ENCODE results near the gene PAX2. TPM values are rescaled to one million over a fixed set of nuclear protein-coding genes. Genes with fewer than 3 reads are reported as not detected.

Gene PAX2
- polyA plus RNA-seq, 3 donors = not detected

GRCh38 chr10:100877461-100877850 is 132.1 kb downstream of the PAX2 start:
- Histone ChIP-seq H2AFZ (ENCODE audit: insufficient read depth, low read depth, low read length, poor library complexity, severe bottlenecking) (no peak overlapping the region), H3K27me3 (ENCODE audit: control insufficient read depth in 2 of 2, insufficient read depth in 2 of 2, low read length in 2 of 2) (no peaks in the 10 kb centered on the region), H3K9ac (ENCODE audit: insufficient read depth, low read length, poor library complexity, severe bottlenecking) (no peak overlapping the region), H3K79me2 (ENCODE audit: insufficient read depth, low read length) (no peaks in the 10 kb centered on the region), H3K4me3 (replicated peaks in 1 of 3; ENCODE audit: low read depth in 2 of 3, low read length in 3 of 3) (no peak overlapping the region), H3K4me2 (replicated peaks; ENCODE audit: extremely low read depth, low read length, poor library complexity, severe bottlenecking) (no peak overlapping the region), H4K20me1 (ENCODE audit: insufficient read depth, low read length) (no peaks in the 10 kb centered on the region), H3K4me1 (ENCODE audit: control insufficient read depth in 1 of 2, insufficient read depth in 2 of 2, low read length in 2 of 2) (no peaks in the 10 kb centered on the region), H3K9me3 (replicated peaks in 1 of 2; ENCODE audit: control insufficient read depth in 1 of 2, insufficient read depth in 1 of 2, low read length in 2 of 2) (no peaks in the 10 kb centered on the region), H3K36me3 (replicated peaks in 1 of 2; ENCODE audit: control insufficient read depth in 1 of 2, insufficient read depth in 2 of 2, low read length in 2 of 2) (no peaks in the 10 kb centered on the region), H3K27ac (ENCODE audit: low read depth in 1 of 2, low read length in 2 of 2) (no peak overlapping the region)
- no peak for TF ChIP-seq CTCF (IDR thresholded peaks at IDR 0.05)
- Mint-ChIP-seq H3K4me3 (no peak overlapping the region), H3K9me3 (no peaks in the 10 kb centered on the region), H3K27ac (no peak overlapping the region), H3K27me3 (ENCODE audit: low read depth in 3 of 3) (peaks cover 2 to 18% (median 9%) of the 10 kb centered on the region in 3 donors), H3K36me3 (no peaks in the 10 kb centered on the region), H3K4me1 (peaks cover 5% of the 10 kb centered on the region)
- DNase-seq = no peak
- 99% methylated on average over 8 of the region's 11 CpGs for WGBS (ENCODE audit: insufficient coverage)
- intact Hi-C loops (cut with micrococcal nuclease) = no loop called here

DNA sequence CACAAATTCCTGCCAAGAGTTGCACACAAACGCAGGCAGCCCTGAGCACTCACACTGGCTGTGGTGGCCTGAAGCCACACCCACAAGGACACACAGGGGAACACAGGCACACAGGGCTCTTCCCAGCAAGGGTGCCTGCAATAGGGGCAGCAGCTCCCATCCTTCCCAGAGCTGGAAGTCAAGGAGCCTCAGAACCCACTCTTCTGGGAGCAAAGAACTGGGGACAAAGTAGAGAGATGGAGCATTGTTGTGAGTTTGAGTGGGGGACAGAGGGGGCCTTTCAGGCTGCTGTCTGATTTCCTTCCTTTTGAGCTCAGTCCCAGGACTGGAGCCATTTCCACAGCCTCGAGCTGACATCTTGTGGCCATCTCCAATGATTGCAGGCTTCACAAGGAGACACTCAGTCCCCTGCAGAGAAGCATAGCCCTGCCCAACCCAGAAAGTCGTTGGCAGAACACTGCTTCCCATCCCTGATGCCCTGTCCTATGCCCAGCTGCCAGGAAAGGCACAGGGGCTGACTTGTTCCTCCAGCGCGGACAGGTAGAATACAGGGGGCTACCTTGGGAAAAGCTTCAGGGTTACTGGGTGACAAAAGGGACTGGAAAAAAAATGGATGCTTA is 133.0 kb downstream of the PAX2 start:
- TF ChIP-seq CTCF (IDR thresholded peaks at IDR 0.05) = peak; percentile 16
- Histone ChIP-seq H3K4me3 (replicated peaks in 1 of 3; ENCODE audit: low read depth in 2 of 3, low read length in 3 of 3) (no peak overlapping the region), H4K20me1 (ENCODE audit: insufficient read depth, low read length) (no peaks in the 10 kb centered on the region), H3K79me2 (ENCODE audit: insufficient read depth, low read length) (no peaks in the 10 kb centered on the region), H3K27me3 (ENCODE audit: control insufficient read depth in 2 of 2, insufficient read depth in 2 of 2, low read length in 2 of 2) (no peaks in the 10 kb centered on the region), H3K4me2 (replicated peaks; ENCODE audit: extremely low read depth, low read length, poor library complexity, severe bottlenecking) (no peak overlapping the region), H3K4me1 (ENCODE audit: control insufficient read depth in 1 of 2, insufficient read depth in 2 of 2, low read length in 2 of 2) (no peaks in the 10 kb centered on the region), H2AFZ (ENCODE audit: insufficient read depth, low read depth, low read length, poor library complexity, severe bottlenecking) (no peak overlapping the region), H3K36me3 (replicated peaks in 1 of 2; ENCODE audit: control insufficient read depth in 1 of 2, insufficient read depth in 2 of 2, low read length in 2 of 2) (no peaks in the 10 kb centered on the region), H3K27ac (ENCODE audit: low read depth in 1 of 2, low read length in 2 of 2) (no peak overlapping the region), H3K9ac (ENCODE audit: insufficient read depth, low read length, poor library complexity, severe bottlenecking) (no peak overlapping the region), H3K9me3 (replicated peaks in 1 of 2; ENCODE audit: control insufficient read depth in 1 of 2, insufficient read depth in 1 of 2, low read length in 2 of 2) (no peaks in the 10 kb centered on the region)
- 30% methylated on average over 5 of the region's 5 CpGs for WGBS (ENCODE audit: insufficient coverage)
- no peak overlapping the region for H3K4me3 Mint-ChIP-seq
- no peak for DNase-seq
- H3K27me3 Mint-ChIP-seq (ENCODE audit: low read depth in 3 of 3) = peaks cover 2 to 22% (median 9%) of the 10 kb centered on the region in 3 donors
- intact Hi-C loops (cut with micrococcal nuclease) = no loop called here
- no peaks in the 10 kb centered on the region for H3K36me3 Mint-ChIP-seq
- H3K27ac Mint-ChIP-seq = no peak overlapping the region
- H3K4me1 Mint-ChIP-seq = peaks cover 5% of the 10 kb centered on the region
- H3K9me3 Mint-ChIP-seq = no peaks in the 10 kb centered on the region

Other genes starting within 250 kb of the PAX2 start
- gene SEC31B, start 225.7 kb upstream of the PAX2 start, polyA plus RNA-seq = 10 to 100 TPM in 1 of 3 donors, under 1 TPM in 2; 0.05 to 50.2 (median 0.09) TPM
- 100 to 1,000 TPM; 124 to 419 (median 381) TPM for gene NDUFB8, start 215.7 kb upstream of the PAX2 start, polyA plus RNA-seq
- 10 to 100 TPM in 2 of 3 donors, 1 to 10 TPM in 1; 8.5 to 25.3 (median 17.2) TPM for gene HIF1AN, start 209.6 kb upstream of the PAX2 start, polyA plus RNA-seq
- gene SLF2, start 167.4 kb downstream of the PAX2 start, polyA plus RNA-seq = 10 to 100 TPM in 1 of 3 donors, 1 to 10 TPM in 2; 5.8 to 11.3 (median 6.4) TPM
- gene SEMA4G, start 223.9 kb downstream of the PAX2 start, polyA plus RNA-seq = under 1 TPM in 1 of 3 donors, not detected in 2; 0.24 TPM
- gene MRPL43, start 241.9 kb downstream of the PAX2 start, polyA plus RNA-seq = 100 to 1,000 TPM in 1 of 3 donors, 10 to 100 TPM in 2; 69.5 to 123 (median 98.0) TPM
- 1 to 10 TPM in 1 of 3 donors, under 1 TPM in 2; 0.31 to 1.2 (median 0.69) TPM for gene TWNK, start 242.0 kb downstream of the PAX2 start, polyA plus RNA-seq

Data from CD14-positive monocyte (primary cell).